ENCODE measurements around the gene TCP1. TPM values are rescaled to one million over a fixed set of nuclear protein-coding genes. Genes with fewer than 3 reads are reported as not detected.

TCP1 gene
- total and polyA plus RNA-seq, 2 donors (not counting 3 experiments of a cell fraction or from before 2014, with no cell fraction given) = 168 to 302 TPM

- dilution Hi-C loops (cut with MboI; ENCODE audit: extremely low pct_ligation_motif_present, low sequenced_read_pairs) (no loop called here), intact Hi-C loops (cut with micrococcal nuclease) (no loop called here)
- no TSS peak for BruUV-seq (replicated peaks)
- H3K79me2 ChIP-seq (ENCODE audit: control insufficient read depth, insufficient read depth, low read length) = peaks cover 18% of the 10 kb centered on the region
- FAIRE-seq (no peak), DNase-seq (ENCODE audit: low read depth, low spot score) (no peak)
- no peaks in the 10 kb centered on the region for H3K9me1 ChIP-seq (replicated peaks; ENCODE audit: control insufficient read depth, extremely low read depth, insufficient read depth, low read length)
- H3K4me2 ChIP-seq (ENCODE audit: insufficient read depth, low read length) = no peak overlapping the region
- no peaks in the 10 kb centered on the region for H3K9me3 ChIP-seq (replicated peaks; ENCODE audit: control insufficient read depth, insufficient read depth, low read length)
- ChIA-PET CTCF (interaction anchor here (1.1 to 1.8 kb wide), 2 partner anchors 46 to 68 kb away, joined by 3 to 5 read pairs; no protein-coding TSS in a partner anchor), POLR2A (no interaction called here)
- TF ChIP-seq POLR2A (IDR thresholded peaks at IDR 0.05; ENCODE audit: low read depth, low read length) = no peak
- TF ChIP-seq GATA2 (IDR thresholded peaks at IDR 0.05; ENCODE audit: insufficient read depth, insufficient read length, low read depth, low read length) = no peak
- no peak for TF ChIP-seq FOS (IDR thresholded peaks at IDR 0.05; ENCODE audit: borderline replicate concordance, insufficient read depth, low read length)
- H2AFZ ChIP-seq (ENCODE audit: low read depth, low read length) = no peak overlapping the region
- no peak overlapping the region for H3K4me3 ChIP-seq (replicated peaks in 1 of 3; ENCODE audit: insufficient read depth in 1 of 3, low read depth in 1 of 3, low read length in 3 of 3)
- no peak overlapping the region for H3K9ac ChIP-seq (replicated peaks; ENCODE audit: extremely low read depth, insufficient read depth, low read length)
- H3K4me1 ChIP-seq (ENCODE audit: control insufficient read depth, extremely low read depth, insufficient read depth, low read length) = peaks cover 20% of the 10 kb centered on the region
- no peaks in the 10 kb centered on the region for H4K20me1 ChIP-seq (replicated peaks; ENCODE audit: control insufficient read depth, extremely low read depth, insufficient read depth, low read length)
- no peak overlapping the region for H3K27ac ChIP-seq (ENCODE audit: insufficient read depth, low read depth, low read length)
- no peaks in the 10 kb centered on the region for H3K27me3 ChIP-seq (ENCODE audit: control insufficient read depth in 2 of 2, insufficient read depth in 2 of 2, low read length in 2 of 2)
- peaks cover 12 to 17% of the 10 kb centered on the region in 2 experiments for H3K36me3 ChIP-seq (ENCODE audit: control insufficient read depth in 2 of 2, extremely low read depth in 1 of 2, insufficient read depth in 2 of 2, low read length in 2 of 2)
These were observed 29.8 kb downstream of the TCP1 start for GRCh38 chr6:159759645-159760044.

- intact Hi-C loops (cut with micrococcal nuclease) = no loop called here
- no peaks in the 10 kb centered on the region for H3K9me1 ChIP-seq (replicated peaks; ENCODE audit: control insufficient read depth, extremely low read depth, insufficient read depth, low read length)
- H3K4me3 ChIP-seq (replicated peaks in 1 of 3; ENCODE audit: insufficient read depth in 1 of 3, low read depth in 1 of 3, low read length in 3 of 3) = no peak overlapping the region
- no peak for TF ChIP-seq MAX (IDR thresholded peaks at IDR 0.05; ENCODE audit: insufficient read depth, insufficient read length)
- peak; percentile 10 for TF ChIP-seq FOS (IDR thresholded peaks at IDR 0.05; ENCODE audit: borderline replicate concordance, insufficient read depth, low read length)
- ChIA-PET CTCF (interaction anchor here (1.0 to 1.8 kb wide), 2 partner anchors 26 to 67 kb away, joined by 3 to 5 read pairs; no protein-coding TSS in a partner anchor), POLR2A (no interaction called here)
- H3K36me3 ChIP-seq (ENCODE audit: control insufficient read depth in 2 of 2, extremely low read depth in 1 of 2, insufficient read depth in 2 of 2, low read length in 2 of 2) = peaks cover 13 to 19% of the 10 kb centered on the region in 2 experiments
- no peaks in the 10 kb centered on the region for H3K27me3 ChIP-seq (ENCODE audit: control insufficient read depth in 2 of 2, insufficient read depth in 2 of 2, low read length in 2 of 2)
- no peak overlapping the region for H2AFZ ChIP-seq (ENCODE audit: low read depth, low read length)
- peaks cover 14% of the 10 kb centered on the region for H3K79me2 ChIP-seq (ENCODE audit: control insufficient read depth, insufficient read depth, low read length)
- FAIRE-seq (no peak), DNase-seq (ENCODE audit: low read depth, low spot score) (no peak)
- no peak overlapping the region for H3K9ac ChIP-seq (replicated peaks; ENCODE audit: extremely low read depth, insufficient read depth, low read length)
- H3K27ac ChIP-seq (ENCODE audit: insufficient read depth, low read depth, low read length) = no peak overlapping the region
- dilution Hi-C loops (cut with MboI; ENCODE audit: extremely low pct_ligation_motif_present, low sequenced_read_pairs) = no loop called here
- H3K4me2 ChIP-seq (ENCODE audit: insufficient read depth, low read length) = no peak overlapping the region
- H3K9me3 ChIP-seq (replicated peaks; ENCODE audit: control insufficient read depth, insufficient read depth, low read length) = no peaks in the 10 kb centered on the region
- H3K4me1 ChIP-seq (ENCODE audit: control insufficient read depth, extremely low read depth, insufficient read depth, low read length) = peaks cover 20% of the 10 kb centered on the region
- no peaks in the 10 kb centered on the region for H4K20me1 ChIP-seq (replicated peaks; ENCODE audit: control insufficient read depth, extremely low read depth, insufficient read depth, low read length)
- BruUV-seq (replicated peaks) = no TSS peak
These were observed 31.1 kb downstream of the TCP1 start for GRCh38 chr6:159758031-159759001.
